HG03039 (cell line): Measurements from ENCODE around the gene ADIG.

Experiments used
- ATAC-seq: cut with Tn5 transposase; IDR thresholded peaks from one replicate; pipeline ENCODE4 v1.9.1; 2021; ENCODE audit warnings: mild to moderate bottlenecking, moderate library complexity; ENCODE audit not compliant: unreplicated experiment

ADIG gene

DNA sequence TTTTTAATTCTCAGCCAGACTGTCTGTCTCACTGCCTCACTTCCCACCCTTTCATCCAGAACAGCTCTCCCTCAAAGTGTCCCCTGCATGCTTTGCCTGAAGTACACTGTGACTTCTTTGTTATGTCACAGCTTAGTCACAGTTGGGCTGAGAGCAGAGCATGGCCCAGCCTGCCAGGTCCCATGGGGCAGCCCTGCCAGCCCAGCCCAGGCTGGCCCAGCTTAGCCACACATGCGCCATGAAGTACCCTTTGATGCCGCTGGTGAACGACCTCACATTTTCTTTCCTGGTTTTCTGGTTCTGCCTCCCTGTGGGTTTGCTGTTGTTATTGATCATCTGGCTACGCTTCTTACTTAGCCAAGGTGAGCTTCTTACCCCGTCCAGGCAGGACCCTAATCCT, at the start of gene ADIG:
TSS of gene ADIG (plus strand) at position 185 of the 400 bp plus-strand sequence. CDS start at position 239, 54 bp downstream.
- ATAC-seq = no peak

DNA sequence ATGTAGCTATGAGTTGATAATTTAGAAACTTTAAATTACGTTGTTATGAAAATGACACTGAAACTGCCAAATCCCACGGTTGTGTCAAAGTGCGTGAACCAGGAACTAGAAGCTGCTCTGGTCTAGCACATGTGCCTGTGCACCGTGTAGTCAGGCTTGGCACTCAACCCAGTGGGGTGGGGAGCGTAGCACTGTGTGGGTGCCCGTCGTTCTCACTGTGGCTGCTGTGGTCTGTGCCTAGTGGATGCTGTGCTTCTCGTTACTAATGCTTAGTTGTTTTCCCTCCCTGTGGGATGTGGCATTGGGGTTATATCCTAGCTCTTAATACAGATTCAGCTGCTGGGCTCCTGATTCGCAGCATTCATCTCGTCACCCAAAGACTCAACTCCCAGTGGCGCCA, 46.2 kb upstream of the ADIG start:
- no peak for ATAC-seq

DNA sequence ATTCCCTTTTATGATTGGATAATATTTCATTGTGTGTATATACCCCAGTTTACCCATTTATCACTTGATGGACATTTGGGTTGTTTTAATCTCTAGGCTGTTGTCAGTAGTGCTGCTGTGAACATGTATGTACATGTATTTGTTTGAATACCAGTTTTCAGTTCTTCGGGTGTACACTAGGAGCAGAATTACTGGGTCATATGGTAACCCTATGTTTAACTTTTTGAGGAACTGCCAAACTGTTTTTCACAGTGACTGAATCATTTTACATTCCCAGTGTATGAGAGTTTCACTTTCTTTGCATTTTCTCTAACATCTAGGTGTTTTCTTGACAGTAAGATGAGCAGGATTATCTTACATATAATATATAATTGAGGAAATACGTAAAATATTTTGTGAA, 44.7 kb upstream of the ADIG start:
- no peak for ATAC-seq

DNA sequence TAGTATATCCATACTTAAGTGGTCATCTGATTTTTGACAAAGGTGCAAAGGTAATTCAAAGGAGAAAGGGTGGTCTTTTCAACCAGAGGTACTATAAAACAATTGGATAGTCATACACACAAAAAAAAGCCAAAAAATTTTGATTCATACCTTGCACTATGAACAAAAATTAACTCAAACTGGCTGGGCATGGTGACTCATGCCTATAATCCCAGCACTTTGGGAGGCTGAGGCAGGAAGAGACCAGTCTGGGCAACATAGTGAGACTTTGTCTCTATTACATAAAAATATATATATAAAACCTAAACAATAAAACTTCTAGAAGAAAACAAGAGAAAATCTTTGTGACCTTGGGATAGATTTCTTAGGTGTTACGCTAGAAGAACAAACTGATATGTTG, 43.8 kb upstream of the ADIG start:
- no peak for ATAC-seq

DNA sequence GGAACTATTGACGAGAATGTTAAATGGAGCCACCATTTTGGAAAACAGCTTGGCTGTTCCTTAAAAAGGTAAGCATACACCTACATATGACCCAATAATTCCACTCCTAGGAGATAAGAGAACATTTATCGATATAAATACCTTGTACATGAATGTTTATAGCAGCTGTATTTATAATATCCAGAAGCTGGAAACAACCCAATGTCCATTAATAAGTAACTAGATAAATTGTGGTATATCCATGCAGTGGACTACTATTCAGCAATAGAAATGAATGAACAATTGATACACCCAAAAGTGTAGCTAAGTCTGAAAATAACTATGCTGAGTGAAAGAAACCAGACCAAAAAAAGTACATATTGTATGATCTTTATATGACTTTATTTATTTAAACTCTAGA, 42.2 kb upstream of the ADIG start:
- ATAC-seq = no peak

DNA sequence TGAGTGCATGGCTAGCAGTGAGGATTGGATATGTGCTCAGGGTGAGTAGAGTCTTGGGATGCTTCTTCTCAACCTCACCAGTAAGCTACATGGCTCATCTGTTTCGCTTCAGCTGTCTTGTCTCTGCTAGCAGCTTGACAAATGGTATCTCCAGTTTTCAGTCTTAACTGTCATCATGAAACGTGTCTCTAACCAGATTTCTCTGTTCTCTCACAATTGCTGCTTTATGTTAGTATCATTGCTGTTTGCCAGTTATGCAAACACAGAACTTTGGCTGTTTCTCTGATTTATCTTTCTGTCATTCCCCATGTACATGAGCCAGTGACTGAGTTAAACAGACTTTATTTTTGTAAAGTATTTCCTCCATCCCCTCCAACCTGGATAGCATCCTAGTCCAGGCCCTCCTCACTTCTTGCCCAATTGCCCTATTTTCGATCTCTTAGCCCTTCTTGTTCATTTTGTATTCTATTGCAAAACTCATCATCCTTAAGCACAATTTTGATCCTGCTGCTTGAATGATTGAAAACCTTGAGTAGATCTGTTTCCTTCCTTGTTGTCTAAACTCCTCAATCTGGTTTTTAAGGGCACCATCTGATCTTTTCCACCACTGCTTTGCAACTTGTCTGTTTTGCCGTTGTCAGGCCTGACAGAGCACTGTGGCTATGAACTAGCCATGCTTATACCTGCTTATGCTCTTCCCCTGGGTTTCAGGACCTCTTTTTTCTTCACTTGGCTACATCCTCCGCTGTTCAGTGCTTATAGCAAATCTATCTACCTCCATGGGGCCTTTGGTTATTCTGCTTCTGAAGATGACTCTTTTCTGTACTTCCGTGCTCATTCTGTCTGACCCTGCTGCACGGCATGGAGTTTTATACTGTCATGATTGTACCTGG, 37.7 kb upstream of the ADIG start:
- ATAC-seq = no peak

DNA sequence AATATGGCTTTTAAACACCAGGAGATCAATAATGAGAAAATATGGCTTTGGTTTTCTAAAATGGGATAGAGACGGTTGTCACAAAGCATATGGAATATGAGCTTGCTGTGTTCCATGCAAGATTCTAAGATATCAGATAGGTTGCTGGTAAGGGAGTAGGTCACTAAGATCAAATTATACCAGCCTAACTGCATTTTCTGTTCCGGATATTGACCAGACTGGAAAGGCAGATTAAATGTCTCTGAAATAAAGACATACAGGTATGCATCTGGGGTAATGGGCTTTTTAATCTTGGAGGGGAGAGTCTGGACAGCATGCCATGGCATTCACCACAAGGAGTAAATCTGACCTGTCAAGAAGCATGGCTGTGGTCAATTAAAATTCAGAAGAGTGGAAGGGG, 35.2 kb upstream of the ADIG start:
- no peak for ATAC-seq

DNA sequence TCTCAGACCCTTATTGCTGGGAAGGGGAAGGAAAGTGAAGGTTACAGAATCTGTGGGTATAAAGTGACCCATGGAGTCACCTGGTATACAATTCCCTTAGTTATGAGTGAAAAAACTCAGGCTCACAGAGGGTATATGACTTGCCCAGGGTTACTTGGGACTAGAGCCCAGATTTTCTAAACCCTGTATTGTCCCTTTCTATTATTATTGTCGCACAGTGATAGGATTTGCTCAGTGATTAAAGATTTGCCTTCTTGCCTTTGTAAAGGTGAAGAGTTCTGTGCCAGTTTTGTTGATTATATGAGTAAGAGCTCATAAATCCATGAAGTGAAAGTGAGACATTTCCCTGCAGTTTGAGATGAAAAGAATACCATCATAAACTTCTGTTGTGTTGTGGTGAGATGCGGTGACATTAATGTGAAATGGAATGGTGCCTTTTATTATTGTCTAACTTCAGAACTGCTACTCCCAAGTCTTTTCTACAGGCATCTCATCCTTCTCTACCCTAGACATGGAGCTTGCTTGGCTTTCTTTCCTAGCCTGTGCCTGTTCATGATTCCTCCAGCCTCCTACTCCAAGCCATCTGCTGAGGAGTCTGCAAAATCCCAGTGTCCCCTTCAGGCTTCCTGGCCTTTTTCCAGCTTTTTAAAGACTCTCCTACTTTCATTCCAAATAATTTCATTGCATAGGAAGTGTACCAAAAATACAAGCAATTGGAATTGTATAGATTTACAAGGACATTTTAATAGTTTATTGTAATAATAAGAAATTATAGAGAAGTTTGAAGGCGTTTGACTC, 33.5 kb upstream of the ADIG start:
- ATAC-seq = no peak

DNA sequence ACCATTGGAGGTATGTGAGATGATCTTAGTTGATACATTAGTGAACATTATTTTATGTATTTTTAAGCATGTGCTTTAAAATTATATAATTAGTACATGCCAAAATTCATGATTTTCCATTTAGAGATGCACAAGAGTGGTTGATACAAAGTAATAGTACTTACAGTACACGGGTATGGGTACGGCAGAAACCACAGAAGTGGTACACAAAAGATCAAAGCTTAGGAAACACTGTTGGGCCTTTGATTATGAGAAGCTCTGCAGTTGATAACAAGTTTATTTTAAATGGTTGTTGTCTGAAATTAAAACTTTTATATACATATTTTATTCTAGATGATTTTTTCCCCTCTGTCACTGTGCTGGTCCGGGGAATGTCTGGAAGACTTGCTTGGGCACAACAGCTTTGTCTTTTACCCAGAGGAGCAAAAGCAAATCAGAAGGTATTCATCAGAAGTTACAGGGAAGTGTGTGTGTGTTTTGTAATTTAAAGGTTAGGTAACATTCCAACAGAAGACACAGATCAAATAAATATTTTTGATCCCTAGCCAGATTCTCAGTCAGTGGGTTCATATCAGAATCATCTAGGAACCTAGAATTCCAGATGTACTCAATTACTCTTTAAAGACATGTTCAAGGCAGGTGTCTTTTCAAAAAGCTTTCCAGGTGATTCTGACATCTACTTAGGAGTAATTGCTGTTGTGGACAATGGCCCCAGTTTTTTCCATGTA, 32.5 kb upstream of the ADIG start:
- no peak for ATAC-seq

DNA sequence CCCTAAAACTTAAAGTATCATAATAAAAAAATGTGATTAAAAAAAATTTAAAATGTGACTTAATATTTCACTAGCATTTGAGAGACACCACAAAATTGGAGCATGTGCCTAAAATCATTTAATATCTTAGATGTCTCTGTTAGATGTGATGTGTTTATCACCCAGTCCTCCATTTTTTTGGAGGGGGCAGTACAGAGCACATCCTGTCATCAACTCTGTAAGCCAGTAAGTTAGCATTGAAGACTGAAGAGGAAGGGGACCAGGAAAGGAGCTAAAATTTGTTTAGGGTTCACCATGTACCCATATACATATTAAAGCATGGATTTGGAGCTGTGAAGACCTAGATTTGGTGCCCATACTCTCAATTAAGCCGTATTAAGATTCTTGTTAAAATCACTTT, 30.7 kb upstream of the ADIG start:
- no peak for ATAC-seq

DNA sequence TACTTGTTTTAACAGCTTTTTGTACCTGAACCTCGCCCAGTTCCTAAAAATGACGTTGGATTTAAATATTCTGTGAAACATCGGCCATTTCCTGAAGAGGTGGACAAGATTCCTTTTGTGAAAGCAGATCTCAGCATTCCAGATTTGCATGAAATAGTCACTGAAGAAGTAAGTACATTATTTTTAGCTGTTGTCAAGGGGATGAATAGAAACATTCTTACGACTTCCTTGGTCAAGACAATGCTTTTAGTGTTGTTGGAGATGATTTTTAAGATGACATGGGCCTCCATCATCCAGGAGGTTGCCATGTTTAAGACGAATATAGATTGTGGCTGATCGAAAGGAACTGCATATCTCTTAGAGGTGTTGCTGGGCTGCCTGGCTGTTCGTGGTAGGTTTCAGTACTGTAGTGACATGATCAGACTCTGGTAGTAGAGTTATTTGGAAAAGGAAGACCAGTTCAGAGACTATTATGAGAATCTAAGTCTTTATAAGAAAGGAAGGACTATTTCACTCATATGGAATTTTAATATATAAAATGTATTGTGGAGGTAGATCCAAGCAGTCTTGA, 29.9 kb upstream of the ADIG start:
- ATAC-seq = no peak

DNA sequence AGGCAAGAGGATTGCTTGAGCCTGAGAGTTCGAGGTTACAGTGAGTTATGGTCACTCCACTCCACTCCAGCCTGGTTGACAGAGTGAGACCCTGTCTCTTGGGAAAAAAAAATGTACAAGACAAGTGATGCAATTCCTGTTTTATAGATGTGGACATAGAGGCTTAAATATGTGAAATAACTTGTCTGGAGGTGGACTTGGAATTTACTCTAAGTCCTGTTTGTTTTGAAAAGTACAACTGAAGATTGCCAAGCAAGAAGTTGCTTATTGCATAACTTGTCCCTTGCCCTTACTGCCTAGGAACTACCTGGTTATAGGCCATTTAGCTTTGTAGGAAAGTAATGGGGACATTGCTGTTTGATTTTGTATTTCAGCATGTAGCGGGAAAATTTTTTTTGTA, 26.0 kb upstream of the ADIG start:
- ATAC-seq = no peak

DNA sequence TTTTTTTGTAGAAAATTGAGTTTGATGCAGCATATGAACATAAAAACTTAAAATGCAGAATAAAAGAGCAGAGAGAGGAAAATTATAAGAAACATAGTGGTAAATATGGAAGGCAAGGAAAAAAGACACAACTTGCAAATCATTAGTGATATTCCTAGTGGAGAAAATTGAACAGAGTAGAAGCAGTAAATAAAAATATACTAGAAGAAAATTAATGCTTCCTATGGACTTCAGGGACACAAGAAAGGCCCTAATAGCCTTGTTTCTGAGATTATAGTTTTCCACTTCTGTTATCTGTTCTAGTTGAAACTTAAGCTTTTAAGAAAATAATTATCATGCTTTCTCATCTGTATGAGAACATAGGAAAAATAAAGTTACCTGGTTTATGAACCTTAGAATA, 25.6 kb upstream of the ADIG start:
- no peak for ATAC-seq

DNA sequence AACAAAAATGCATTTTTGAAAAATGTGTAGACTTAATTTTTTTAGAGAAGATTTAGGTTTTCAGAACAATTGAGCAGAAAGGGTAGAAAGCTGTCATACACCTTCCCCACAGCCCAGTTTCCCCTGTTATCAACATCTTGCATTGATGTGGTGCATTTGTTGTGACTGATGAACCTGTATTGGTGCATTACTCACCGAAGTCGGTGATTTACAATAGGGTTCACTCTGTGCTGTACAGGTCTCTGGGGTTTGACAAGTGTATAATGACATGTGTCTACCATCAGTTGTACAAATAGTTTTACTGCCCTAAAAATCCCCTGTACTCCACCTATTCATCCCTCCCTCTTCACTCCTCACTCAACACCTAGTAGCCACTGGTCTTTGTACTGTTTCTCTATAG, 23.8 kb upstream of the ADIG start:
- no peak for ATAC-seq

DNA sequence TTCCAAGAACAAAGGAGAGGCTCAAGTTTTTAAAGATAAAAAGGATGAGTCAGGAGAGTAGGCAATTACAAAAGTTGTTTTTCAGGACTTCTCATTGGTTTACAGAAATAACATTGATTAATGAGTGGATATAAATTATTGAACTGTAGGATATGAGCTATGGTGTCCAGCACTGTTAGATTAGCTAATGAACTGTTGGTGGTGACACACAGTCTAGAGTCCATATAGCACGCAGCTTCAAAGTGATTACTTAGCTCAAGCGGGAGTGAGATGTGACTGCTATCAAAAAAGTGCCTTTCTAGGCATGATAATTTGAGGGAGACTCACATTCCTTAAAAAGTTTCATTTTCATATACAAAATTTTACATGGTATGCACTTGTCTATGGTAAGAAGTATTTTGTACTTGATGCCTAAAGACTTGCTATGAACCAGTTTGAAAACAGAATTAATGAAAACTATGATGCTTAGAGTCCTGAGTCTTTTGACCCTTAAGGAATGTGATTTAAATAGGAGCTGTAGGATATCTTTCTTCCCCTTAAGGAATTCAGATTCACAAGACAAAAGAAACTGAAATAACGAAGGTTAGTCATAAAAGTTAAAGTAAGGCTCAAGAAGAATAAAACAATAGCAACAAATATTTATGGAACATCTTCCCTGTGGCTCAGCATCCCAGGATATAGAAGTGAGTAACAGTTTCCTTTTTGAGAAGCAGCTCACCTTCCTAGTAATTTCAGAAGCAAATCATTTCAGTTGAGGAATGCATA, 22.2 kb upstream of the ADIG start:
- ATAC-seq = no peak

DNA sequence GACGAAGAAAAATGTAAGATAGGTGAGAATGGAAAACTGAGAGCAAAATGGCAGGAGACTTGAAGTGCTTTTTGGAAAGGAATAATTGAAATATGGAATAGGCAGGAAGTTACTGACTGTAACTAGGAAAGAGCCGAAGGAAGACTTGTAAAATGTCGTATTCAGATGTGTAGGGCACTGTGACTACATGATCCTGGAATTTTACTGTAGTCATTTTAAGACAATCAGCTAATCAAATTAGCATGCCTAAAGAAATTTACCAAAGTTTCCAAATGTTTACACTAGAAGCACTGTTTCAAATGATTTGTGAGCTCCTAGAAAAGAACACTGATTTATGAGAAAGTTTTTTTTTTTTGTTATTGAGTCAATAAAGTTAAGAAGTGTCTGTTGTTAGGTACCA, 21.2 kb upstream of the ADIG start:
- ATAC-seq = no peak

DNA sequence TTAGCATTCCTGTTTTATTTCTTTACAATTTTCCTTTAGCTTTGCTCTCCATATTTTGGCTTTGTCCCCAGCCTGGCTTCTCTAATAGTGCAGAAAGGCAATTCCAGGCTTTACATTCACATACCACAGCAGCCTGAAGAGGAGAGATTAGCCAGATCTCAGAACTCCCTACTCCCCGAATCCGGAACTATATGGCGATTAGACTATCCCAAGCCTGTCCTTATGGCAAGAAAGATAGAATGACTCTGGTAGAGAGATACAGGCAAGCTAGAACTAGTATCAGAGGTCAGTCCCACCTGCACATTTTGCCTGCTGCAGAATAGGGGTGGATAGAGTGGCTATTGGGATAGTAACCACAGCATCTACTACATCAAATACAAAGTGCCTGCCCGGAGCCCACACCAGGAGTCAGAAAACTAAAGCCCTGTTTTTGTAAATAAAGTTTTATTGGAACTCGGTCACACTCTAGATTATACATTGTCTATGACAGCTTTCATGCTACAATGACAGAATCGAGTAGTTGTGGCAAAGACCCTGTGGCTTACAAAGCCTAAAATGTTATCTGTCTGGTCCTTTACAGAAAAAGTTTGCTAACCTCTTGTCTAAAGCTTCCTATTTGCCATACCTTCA, 17.1 kb upstream of the ADIG start:
- ATAC-seq = no peak

DNA sequence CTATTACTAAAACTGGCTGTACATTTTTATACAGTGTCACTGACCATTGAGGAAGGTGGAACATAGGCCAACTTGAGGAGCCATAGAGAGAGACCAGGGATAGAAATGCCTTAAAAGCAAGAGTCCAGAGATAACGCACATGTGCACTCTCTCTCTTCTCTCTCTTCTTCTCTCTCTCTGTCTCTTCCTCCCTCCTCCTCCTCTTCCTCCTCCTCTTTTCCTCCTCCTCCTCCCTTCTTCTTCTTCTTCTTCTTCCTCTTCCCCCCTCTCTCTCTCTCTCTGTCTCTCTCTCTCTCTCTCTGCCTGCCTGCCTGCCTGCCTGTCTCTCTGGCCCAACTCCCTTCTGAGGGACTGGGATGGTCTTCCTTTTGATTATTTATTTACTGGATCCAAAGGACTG, 16.3 kb upstream of the ADIG start:
- ATAC-seq = no peak

DNA sequence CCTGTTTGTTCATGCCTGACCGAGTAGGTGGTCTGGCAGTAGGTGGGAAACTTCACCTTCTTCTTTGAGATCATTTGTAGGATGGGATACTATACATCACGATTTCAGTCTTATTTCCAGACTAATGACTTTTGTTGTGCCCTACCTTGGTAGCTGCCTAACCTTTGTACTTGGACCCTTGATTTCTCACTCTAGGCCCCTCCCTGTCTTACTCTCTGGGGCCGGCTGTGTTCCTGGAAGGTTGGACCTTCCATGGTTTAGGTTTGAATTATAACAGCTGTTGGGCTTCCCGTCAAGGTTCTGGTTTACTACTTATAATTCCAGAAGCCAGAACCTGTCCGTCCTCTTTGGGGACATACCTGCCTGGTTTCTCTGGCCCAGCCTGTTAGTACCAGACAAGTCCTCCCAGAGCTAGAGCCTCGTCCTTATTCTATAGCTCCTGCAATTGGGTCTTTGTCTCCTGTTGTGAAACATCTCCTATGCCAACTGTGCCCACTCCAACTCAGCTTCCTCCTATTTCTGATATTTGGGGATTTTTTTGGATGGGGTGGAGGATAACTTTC, 14.9 kb upstream of the ADIG start:
- no peak for ATAC-seq
